Endodermal cell (in vitro differentiated cells): ENCODE data around the gene EML1. TPM values are rescaled to one million over a fixed set of nuclear protein-coding genes. Genes with fewer than 3 reads are reported as not detected.

Source experiments
- DNase-seq: peaks from one replicate; pipeline ENCODE4 v3.0.0-alpha.2; 2017
- H3K27ac ChIP-seq: 2 replicates; pipeline ENCODE4 v1.5.1; 2013; ENCODE audit warnings: mild to moderate bottlenecking, low read depth, low read length, moderate library complexity
- H3K27me3 ChIP-seq: 2 replicates; pipeline ENCODE4 v1.6.1; 2013; ENCODE audit warnings: mild to moderate bottlenecking, low read length, moderate library complexity; ENCODE audit not compliant: insufficient read depth, control insufficient read depth, poor library complexity, severe bottlenecking
- H3K36me3 ChIP-seq: 2 replicates; pipeline ENCODE4 v1.7.0; 2013; ENCODE audit warnings: mild to moderate bottlenecking, low read length, moderate library complexity; ENCODE audit not compliant: control insufficient read depth, insufficient read depth
- H3K4me1 ChIP-seq: one replicate; pipeline ENCODE4 v1.7.0; 2013; ENCODE audit warnings: low read length; ENCODE audit not compliant: control insufficient read depth, insufficient read depth
- H3K4me3 ChIP-seq: 2 replicates; pipeline ENCODE4 v1.5.1; 2013; ENCODE audit warnings: mild to moderate bottlenecking, low read length, moderate library complexity
- H3K9ac ChIP-seq: 2 replicates; pipeline ENCODE4 v1.6.1; 2013; ENCODE audit warnings: mild to moderate bottlenecking, low read length, moderate library complexity; ENCODE audit not compliant: poor library complexity, severe bottlenecking; ENCODE audit errors: extremely low read depth
- H3K9me3 ChIP-seq: 2 replicates; pipeline ENCODE4 v1.6.1; 2013; ENCODE audit warnings: mild to moderate bottlenecking, low read length, moderate library complexity; ENCODE audit not compliant: control insufficient read depth
- H3K27ac Mint-ChIP-seq: 2 replicates; pipeline ENCODE4 v1.8.0; 2020; ENCODE audit warnings: mixed read lengths
- H3K27me3 Mint-ChIP-seq: 2 replicates; pipeline ENCODE4 v1.8.0; 2021; ENCODE audit warnings: mild to moderate bottlenecking, mixed read lengths; ENCODE audit not compliant: insufficient read depth
- H3K36me3 Mint-ChIP-seq: 2 replicates; pipeline ENCODE4 v1.8.0; 2020; ENCODE audit warnings: low read depth, mixed read lengths
- H3K4me1 Mint-ChIP-seq: 2 replicates; pipeline ENCODE4 v1.8.0; 2020; ENCODE audit warnings: mixed read lengths
- H3K4me3 Mint-ChIP-seq: 2 replicates; pipeline ENCODE4 v1.8.0; 2020; ENCODE audit warnings: mild to moderate bottlenecking, moderate library complexity, mixed read lengths
- H3K9me3 Mint-ChIP-seq: 2 replicates; pipeline ENCODE4 v1.8.0; 2020; ENCODE audit warnings: mild to moderate bottlenecking, mixed read lengths
- WGBS, 2 experiments: methylation state at CpG; one replicate each; pipeline versions ENCODE4 v1.1.5 to v1.1.7; 2013; ENCODE audit warnings: missing lambda C conversion rate in 2 of 2, mixed read lengths in 1 of 2; ENCODE audit not compliant: insufficient coverage in 1 of 2, insufficient read length in 1 of 2; 5-methylcytosine and 5-hydroxymethylcytosine counted together
- total RNA-seq, 2 donors: library from RNA; stranded (reverse); fragmentation: NEBNext Ultra II Directional in 1 of 2; extraction: Animal tissue kit (Norgen Biotek cat#: 25700) in 1 of 2; gene quantifications; 2 replicates in 1 of 2; 3 replicates in 1 of 2; pipeline ENCODE4 v1.2.1, GENCODE V29; 2021
- TF ChIP-seq, protein P1 (sequence below): fragments of 200-600 bp; sonication (generic); conservative IDR thresholded peaks from 2 replicates; pipeline ENCODE4 v1.5.0; 2021; ENCODE audit warnings: antibody characterized with exemption, mild to moderate bottlenecking

EML1 gene
- total RNA-seq, 2 donors from 2014 or later: 25.0 to 31.4 TPM

DNA sequence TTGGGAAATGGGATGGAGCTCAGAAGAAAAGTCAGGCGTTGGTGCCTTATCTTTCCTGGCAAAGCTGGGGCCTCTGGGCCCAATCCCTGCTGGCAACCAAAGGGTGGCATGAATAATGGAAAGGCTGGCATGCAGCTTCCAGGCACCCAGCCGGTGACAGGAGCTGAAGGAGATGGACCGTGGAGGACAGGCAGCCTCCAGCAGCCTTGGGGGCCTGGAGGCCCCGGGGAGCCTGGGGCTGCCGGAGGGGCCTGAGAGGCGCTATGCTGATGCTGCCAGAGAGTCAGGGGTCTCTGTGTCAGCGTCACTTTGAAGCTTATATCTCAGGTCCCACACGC is 38.2 kb upstream of the EML1 start:
- no peak for DNase-seq
- Mint-ChIP-seq H3K4me3 (no peak overlapping the region), H3K27ac (no peak overlapping the region), H3K4me1 (peaks cover 7% of the 10 kb centered on the region), H3K27me3 (peaks cover 18% of the 10 kb centered on the region), H3K36me3 (no peaks in the 10 kb centered on the region), H3K9me3 (no peaks in the 10 kb centered on the region)
- no peak overlapping the region for H3K27ac ChIP-seq
- H3K36me3 ChIP-seq: no peaks in the 10 kb centered on the region
- TF ChIP-seq, protein P1, sequence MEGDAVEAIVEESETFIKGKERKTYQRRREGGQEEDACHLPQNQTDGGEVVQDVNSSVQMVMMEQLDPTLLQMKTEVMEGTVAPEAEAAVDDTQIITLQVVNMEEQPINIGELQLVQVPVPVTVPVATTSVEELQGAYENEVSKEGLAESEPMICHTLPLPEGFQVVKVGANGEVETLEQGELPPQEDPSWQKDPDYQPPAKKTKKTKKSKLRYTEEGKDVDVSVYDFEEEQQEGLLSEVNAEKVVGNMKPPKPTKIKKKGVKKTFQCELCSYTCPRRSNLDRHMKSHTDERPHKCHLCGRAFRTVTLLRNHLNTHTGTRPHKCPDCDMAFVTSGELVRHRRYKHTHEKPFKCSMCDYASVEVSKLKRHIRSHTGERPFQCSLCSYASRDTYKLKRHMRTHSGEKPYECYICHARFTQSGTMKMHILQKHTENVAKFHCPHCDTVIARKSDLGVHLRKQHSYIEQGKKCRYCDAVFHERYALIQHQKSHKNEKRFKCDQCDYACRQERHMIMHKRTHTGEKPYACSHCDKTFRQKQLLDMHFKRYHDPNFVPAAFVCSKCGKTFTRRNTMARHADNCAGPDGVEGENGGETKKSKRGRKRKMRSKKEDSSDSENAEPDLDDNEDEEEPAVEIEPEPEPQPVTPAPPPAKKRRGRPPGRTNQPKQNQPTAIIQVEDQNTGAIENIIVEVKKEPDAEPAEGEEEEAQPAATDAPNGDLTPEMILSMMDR: no peak
- H3K9ac ChIP-seq: no peak overlapping the region
- H3K27me3 ChIP-seq: no peaks in the 10 kb centered on the region
- H3K4me1 ChIP-seq: no peaks in the 10 kb centered on the region
- H3K4me3 ChIP-seq: no peak overlapping the region
- H3K9me3 ChIP-seq: no peaks in the 10 kb centered on the region
- 89 to 98% methylated on average over 8 of the region's 8 CpGs for WGBS, 2 experiments

DNA sequence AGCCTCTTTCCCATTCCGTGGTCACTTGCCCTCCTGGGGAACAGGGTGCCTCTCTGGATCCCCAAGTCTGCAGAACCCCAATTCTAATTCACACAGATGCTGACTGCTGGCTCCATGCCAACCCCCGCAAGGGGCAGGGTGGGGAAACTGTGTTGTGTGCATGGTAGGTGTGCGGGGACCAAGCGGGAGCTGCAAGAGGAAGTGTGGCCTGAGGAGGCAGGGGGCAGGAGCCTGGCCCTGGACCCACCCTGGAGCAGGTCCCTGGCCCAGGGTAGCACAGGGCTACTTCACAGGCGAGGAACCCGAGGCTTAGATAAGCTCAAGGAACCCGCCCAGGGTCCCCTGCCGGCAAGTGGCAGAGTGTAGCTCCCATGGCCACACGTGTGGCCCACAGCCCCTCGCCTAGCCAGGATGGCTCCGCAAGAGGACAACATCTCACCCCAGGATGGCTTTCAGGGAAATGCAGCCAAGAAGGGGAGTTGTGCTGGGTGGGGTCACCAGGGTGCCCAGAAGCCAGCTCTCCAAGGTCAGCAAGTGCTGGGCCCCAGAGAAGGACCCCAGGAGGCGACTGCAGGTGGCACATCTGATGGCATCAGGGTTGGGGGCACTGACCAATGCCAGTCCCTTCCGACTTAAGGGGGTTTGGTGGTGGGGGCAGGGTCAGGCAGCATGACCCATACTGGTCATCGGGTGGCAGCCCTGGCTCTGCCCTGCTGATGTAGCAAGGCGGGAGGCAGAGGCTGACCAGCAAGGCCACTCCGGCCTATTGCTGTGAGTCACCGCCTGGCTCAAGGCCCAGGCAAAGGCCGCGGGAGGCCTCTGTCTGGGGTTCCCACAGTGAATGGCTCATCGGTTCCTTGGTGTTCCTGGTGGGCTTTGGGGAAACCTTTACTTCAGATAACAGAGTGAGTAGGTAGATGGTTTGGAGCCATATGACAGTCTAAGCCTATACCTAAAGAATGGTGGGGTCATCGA is 37.3 kb upstream of the EML1 start:
- WGBS, 2 experiments: 91 to 93% methylated on average over 6 to 21 of the region's 21 CpGs
- Histone ChIP-seq H3K36me3 (no peaks in the 10 kb centered on the region), H3K9ac (no peak overlapping the region), H3K27ac (no peak overlapping the region), H3K9me3 (no peaks in the 10 kb centered on the region), H3K4me3 (no peak overlapping the region), H3K4me1 (no peaks in the 10 kb centered on the region), H3K27me3 (no peaks in the 10 kb centered on the region)
- Mint-ChIP-seq H3K27me3 (peaks cover 17% of the 10 kb centered on the region), H3K27ac (no peak overlapping the region), H3K4me3 (no peak overlapping the region), H3K4me1 (peaks cover 11% of the 10 kb centered on the region), H3K36me3 (no peaks in the 10 kb centered on the region), H3K9me3 (no peaks in the 10 kb centered on the region)
- TF ChIP-seq, protein P1: no peak
- no peak for DNase-seq

DNA sequence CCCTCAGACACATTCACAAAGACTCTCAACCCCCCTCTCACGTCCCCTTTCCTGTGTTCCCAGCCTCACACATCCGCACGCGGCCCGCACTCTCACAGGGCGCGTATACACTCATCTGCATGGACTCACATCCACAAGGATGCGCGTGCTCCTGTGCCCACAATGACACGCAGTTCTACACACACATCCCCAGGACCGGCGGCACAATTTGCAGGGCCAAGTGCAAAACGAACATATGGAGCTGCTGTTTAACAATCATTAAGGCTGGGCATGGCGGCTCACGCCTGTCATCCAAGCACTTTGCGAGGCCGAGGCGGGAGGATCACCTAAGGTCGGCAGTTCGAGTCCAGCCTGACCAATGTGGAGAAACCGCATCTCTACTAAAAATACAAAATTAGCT is 36.4 kb upstream of the EML1 start:
- Mint-ChIP-seq H3K4me3 (no peak overlapping the region), H3K27ac (no peak overlapping the region), H3K4me1 (peaks cover 11% of the 10 kb centered on the region), H3K9me3 (peaks cover under 1% of the 10 kb centered on the region), H3K36me3 (no peaks in the 10 kb centered on the region), H3K27me3 (peaks cover 10% of the 10 kb centered on the region)
- no peak overlapping the region for H3K27ac ChIP-seq
- no peaks in the 10 kb centered on the region for H3K27me3 ChIP-seq
- no peaks in the 10 kb centered on the region for H3K36me3 ChIP-seq
- H3K9me3 ChIP-seq: no peaks in the 10 kb centered on the region
- TF ChIP-seq, protein P1: no peak
- H3K9ac ChIP-seq: no peak overlapping the region
- no peak overlapping the region for H3K4me3 ChIP-seq
- DNase-seq: no peak
- whole genome bisulfite sequencing, 2 experiments: 94% methylated on average over 19 to 21 of the region's 21 CpGs
- H3K4me1 ChIP-seq: no peaks in the 10 kb centered on the region
